GM18870 (cell line): ENCODE results near the gene PGAP1.
"Not testable (repeated sequence)": the region's sequence is repeated elsewhere in the genome, so short reads cannot be mapped to it uniquely, and the experiment has no call there.

Experiments
- ATAC-seq: cut with Tn5 transposase; IDR thresholded peaks from one replicate; pipeline ENCODE4 v1.9.1; 2021; ENCODE audit warnings: moderate library complexity; ENCODE audit not compliant: unreplicated experiment

The PGAP1 gene

DNA sequence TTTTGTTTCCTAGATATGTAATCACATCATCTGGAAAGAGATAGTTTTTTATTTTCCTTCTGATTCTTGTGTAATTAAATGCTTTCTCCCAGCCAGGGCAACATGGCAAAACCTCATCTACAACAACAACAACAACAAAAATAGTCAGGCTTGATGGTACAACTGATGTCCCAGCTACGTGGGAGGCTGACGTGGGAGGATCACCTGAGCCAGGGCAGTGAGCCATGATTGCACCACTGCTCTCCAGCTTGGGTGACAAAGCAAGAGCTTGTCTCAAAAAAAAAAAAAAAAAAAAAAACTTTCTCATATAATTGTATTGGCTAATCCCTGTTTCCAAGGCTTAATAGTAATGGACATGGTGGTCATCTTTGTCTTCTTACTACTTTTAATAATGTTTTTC, 26.4 kb upstream of the PGAP1 start:
- ATAC-seq = no peak

DNA sequence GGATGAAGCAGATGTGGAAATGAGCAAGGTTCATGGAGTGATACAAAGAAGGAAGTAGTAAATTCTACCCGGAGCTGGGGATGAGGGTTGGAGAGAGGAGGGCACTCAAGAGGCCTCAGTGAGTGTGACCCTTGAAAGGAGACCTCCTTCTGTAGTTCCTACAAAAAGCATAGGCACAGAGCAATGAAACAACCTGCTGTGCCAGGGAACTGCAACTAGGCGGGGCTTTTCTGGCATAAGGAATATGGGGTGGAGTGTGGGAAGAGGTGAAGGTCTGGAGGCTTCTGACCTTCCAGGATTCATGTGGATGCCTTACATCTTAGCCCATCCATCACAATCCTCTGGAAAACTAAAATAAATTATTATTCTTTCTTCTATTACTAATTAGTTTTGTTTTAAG, 25.5 kb upstream of the PGAP1 start:
- ATAC-seq = no peak

DNA sequence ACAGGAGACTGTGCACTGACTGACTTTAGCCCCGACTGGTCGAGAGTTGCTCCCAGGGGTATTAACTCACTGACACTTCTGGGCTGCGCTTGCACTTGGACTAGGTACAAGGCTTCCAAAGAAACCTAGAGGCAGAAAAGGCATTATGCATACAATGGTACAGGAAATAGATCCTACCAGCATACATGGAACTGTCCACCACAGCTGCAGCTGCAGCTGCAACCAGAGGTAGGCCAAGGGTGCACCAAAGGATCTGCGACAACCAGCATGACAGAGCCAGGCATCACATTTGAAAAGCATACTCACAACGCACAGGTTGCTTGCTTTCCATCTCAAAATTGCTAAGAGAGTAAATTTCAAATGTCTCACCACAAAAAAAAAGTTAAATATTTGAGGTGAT, 22.6 kb upstream of the PGAP1 start:
- ATAC-seq = no peak

DNA sequence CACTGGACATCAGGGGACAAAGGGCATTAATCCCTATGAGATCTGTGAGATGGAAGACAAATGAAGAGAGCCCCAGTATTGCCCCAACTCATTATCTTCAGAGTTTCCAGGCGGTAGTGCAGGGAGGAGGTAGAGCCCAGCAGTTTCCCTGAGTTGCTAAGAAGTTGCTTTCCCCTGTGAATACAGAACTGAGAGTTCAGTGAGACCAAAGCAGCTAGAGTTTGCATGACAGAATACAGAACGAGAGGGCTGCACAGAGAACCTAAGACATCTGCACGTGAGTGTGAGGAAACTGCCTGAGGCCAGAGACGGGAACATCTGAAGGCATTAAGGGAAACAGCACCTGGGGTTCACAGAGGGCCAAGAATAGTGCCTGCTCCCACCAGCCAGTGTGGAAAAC, 18.1 kb upstream of the PGAP1 start:
- peak; percentile 94 for ATAC-seq

DNA sequence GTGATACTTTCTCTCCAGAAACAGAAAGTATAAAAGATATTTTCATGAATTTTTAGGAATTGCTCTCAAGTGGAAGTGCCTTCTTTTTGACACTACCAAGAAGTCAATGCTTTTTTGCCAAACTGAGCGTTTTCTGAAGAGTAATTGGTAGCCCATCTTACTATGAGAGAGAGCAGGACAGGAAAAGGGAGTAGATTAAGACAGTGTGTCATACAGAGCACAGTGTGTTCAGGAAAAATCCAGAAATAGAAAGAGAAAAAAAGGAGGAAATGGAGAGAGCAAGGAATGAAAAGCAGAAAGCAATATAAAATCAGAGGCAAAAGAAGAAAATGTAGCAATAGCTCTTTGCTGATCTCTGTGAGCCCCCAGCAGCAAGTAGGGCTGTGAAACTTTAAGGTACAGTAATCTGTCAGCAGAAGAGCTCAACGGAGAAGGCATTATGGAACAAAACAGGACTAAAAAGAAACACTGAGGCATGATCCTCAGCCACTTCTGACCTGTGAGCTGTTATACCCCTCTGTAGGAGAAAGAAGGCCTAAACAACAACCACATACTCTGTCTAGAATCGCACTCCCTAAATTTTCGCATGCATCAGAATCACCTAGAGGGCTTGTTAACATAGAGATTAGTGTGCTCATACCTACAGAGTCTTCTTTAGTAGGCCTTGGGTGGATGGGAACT, 15.0 kb upstream of the PGAP1 start:
- no peak for ATAC-seq

DNA sequence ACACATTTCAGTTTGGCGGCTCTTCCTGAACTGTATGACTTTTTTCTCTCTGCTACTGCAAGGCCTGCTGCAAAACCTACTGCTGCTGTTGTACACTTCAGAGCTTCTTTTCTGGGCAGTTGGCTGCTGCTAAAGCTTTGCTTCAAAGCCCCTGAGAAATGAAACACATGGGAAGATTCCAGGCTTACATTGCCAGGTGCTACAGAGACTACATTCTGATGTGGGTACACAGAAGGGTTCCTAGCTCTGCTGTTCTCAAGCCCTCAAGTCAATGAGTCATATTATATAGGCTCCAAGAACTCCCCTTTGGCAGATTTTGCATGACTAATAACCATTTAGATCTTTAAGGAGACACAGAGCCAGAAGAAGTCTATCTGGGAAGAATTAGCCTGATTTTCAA, 12.9 kb upstream of the PGAP1 start:
- no peak for ATAC-seq

DNA sequence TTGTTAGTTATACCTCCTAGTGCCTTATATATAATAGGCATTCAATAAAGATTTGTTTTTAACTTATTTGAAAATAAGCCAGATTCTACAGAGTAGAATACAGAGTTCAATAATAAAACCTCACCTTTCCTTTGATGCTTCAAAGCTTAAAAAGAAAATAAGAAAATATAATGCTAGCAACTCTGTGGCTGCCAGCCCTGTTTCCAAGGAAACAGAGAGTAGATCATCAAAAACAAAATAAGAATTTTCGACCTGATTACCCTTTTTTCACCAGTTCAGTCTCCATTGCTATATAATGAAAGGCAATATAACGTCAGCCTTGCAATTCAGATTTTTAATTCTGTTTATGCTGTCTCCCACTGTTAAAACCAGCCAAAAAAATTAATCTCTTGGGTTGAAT, 8.9 kb upstream of the PGAP1 start:
- ATAC-seq = no peak

DNA sequence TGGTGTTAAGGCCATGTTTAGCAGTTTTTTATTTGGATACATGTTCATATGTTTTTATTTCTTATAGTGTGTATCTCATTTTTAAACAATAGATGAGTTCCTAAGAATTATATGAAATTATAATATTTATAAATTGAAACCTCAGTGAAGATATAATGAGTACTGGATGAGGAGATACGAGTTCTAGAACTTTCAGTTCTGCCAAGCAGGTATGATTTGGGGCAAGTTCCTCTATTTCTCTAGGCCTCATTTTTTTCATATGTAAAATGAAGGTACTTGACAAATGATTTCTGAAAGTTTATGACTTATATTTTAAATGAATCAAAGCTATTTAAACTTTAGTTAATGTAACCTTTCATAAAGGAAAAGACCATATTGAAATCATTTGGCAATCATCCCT, 8.2 kb upstream of the PGAP1 start:
- ATAC-seq = no peak

DNA sequence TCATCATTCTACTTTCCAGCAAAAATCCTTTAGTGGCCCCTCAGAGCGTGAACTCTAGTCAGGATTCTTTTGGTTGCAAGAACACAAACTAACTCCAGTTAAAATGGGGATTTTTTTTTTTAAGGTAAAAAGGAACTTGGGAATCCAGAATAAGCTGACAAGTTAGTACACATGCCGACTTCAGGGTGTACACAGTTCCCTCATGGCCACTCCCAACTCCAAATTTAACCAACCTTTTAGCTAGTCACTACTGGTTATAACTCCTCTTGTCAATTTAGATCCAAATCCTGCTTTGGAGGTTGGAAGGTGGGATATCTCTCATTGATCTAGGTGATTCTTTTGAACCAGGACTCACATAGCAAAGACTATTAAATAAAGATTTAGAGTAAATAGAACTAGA, 5.0 kb upstream of the PGAP1 start:
- no peak for ATAC-seq

DNA sequence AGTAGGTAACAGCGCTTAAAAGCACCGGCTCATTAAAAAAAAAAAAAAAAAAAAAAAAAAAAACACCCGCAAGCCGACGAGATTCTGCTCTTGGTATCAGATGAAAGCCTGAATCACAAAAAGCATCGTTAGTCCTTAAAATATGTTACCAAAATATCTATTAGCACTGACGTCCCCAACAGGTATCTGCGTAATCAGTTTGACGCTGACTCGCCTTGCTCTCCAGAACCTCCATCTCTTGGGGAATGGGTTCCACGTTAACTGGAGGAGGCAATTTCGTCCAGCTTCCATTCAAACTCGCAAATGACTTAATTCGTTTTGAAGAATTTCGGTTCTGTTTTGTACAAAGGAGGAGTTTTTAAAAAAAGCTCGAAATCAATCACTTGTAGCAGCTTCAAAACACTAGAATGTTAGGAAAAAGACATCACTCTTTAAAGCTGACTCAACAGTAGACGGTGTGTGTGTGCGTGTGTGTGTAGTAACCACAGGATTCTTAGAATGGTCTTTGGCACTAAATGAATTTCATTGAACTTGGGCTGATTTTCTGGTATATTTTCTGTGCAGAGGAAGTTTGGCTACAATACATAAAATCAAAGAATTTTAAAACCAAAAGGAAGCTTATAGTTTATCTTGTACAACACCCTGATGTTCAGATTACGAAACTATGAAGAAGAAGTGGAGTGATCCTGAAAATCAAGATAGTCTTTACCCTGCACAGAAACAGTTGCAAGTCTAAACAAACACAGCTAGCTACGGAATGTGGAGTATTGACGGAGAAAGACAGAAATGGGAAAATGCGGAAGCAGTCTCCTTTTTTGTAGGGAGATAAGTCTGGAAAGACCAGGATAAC, 1.1 kb upstream of the PGAP1 start:
- no peak for ATAC-seq

DNA sequence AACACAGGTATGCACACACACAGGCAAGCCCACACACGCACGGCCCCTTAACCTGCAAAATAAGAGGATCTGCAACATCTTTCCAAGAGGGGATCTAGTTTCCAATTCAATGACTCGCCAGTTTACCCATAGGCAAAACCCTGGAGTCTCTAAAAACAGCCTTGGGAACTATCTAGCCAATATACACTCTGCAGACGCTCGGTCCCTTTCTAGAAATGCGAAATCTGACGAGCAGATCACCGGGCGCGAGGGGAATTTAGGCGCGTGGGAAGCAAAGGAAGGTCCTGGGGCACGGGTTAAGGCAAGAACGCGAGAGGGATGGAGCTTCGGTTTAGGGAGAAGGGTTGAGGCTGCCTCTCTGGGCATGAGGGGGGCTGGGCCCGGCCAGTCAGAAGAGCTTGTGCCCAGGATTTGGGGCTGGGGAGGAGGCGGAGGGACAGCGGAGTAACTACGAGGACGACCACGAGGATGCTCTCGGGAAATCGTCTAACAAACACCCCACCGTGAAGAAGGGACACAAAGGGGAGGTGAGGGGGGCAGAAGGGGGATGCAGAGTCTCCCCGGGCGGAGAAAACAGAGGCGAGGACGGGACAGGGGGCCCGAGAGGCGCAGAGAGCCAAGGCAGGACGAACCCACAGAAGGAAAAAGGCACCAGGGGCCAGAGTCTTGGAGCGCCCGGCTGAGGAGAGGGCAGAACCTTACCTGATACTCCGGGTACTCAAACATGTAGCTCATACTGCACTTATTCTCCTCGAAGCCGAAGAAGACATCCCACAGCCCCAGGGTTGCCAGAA, 542 bp downstream of the PGAP1 start:
- ATAC-seq = peak; percentile 37

DNA sequence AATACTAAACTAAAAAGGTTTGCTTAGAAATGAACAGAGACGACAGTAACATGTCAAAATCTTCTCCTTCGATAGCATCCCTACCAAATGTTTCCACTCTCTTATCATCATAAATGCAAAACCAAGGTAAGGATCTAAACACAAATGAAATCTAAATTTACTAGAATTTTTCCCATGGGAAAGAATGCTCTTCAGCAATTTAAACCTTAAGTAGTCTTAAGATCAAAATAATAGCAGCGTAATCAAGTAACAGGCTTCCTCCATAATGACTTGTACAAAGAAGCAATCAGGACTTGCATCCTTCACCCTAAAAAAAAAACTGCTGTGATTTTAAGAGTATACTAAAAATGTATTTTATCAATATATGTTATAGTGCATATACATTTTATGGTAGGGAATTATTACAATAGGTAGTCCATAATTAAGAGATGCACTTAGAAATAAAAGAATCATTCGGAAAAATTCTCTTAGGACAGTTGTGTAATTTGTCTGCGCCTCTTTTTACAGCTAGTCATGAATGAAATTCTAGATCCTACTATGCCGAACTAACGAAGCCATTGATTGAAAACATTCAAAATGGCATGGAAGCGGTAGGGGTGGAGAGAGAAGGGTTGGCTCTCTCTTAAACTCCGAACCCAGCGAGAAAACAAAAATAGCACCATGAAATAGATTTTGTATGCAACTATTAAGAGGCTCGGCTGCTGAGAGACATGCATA, 1.3 kb downstream of the PGAP1 start:
- ATAC-seq = no peak

DNA sequence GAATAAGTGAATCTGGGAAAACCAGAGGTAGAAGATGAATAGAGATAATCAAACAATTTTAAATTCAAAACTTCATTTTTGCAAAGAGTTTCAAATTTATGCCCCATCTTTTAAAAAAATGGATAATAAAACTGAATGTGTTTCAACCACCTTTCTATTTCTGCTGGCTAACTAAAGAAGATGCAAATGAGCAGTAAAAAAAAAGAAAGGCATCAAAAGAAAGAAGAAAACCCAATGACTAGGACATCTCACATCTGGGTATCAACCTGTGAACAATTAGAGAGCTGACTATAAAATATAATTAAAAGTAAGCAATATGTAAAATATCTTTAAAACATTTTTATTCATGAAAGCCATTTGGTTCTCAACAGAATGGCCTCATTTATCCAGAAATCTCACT, 2.5 kb downstream of the PGAP1 start:
- no peak for ATAC-seq

DNA sequence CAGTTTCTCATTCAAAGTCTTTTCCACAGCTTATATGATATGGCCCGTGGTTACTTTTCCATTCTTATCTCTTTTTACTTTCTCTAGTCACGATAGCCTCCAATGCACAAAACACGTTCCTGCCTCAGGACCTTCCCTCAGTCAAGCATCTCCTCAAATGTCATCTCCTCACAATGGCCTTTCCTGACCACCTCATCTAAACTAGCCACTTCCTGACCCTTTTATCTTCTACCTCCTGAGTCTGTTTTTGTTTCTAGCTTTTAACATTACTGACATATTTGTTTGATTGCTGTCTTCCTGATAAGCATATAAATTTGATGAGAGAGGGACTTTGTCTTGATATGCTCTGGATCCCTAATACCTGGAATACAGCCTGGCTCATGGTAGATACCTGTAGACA, 7.6 kb downstream of the PGAP1 start:
- no peak for ATAC-seq

DNA sequence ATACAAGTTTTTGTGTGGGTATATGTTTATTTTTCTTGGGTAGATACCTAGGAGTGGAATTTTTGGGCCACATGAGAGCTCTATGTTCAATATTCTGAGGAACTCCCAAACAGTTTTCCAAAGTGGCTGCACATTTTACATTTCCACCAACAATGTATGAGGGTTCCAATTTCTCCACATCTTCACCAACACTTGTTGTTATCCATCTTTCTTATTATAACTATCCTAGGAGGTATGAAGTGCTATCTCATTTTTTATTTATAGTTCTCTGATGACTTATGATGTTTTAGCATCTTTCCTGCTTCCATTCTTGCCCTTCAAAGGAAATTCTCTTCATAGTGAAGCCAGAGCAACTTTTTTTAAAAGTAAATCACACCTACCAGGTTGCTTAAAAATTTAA, 8.7 kb downstream of the PGAP1 start:
- ATAC-seq = no peak

DNA sequence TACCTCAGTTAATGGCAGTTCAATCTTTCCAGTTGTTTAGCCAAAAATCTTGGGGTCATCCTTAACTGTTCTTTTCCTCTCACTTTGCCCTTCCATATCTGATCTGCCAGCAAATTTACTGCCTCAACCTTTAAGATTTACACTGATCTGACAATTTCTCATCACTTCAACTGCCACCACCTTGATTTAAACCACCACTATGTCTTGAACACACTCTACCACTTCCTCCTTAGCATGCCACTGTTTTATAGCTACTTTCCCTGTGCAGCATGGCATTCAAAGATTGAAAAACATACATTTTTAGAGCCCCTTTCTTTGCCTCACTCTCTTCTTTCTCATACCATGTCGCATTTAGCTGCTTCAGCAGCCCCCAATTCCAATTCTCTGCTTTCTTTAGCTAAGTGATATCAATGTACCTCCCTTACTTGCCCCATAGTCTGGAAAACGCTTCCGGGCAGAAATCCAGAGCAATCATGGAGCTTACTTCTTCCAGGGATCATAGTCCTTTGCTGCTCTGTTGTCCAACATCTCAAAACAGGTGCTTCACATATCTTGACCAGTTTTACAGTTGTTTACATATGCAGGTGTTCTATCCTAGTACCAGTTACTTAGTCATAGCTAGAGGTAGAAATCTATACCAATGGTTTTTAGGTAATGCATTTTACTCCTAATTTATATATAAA, 10.9 kb downstream of the PGAP1 start:
- no peak for ATAC-seq

DNA sequence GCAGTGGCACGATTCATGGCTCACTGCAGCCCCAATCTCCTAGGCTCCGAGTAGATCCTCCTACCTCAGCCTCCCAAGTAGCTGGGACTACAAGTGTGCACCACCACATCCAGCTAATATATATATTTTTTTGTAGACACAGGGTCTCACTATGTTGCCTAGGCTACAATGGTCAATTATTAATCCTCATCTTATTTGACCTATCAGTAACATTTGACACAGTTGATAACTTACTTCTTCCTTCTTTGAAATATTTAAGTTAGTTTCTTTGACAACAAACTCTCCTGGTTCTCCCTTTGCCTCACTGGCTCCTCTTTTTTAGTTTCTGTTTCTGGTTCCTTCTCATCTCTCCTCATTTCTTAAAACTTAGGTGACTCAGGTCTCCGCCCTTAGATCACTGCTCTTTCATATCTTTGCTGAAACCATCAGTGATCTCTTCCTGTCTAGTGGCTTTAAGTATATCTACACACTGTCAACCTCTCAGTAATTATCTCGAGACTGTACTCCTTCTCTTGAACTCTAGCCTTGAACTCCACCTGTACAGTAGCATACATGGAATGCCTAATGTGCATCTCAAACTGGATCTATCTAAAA, 11.5 kb downstream of the PGAP1 start:
- ATAC-seq = peak; percentile 73

DNA sequence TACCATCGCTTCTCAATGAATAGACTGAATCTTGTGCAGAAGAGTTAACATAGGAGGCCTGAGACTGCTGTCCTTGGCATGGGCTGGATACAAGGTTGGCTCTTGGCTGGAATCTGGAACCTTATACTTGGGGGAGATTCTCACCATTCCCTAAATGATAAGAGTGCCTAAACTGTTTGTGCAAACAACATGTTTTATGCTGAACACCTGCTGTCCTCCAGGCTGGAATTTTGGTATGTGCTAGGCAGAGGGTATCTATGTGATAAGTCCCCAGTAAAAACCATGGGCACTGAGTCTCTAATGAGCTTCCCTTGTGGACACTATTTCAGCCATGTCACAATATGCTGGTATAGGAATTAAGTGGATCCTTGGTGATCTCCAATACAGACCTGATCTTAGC, 12.8 kb downstream of the PGAP1 start:
- no peak for ATAC-seq

DNA sequence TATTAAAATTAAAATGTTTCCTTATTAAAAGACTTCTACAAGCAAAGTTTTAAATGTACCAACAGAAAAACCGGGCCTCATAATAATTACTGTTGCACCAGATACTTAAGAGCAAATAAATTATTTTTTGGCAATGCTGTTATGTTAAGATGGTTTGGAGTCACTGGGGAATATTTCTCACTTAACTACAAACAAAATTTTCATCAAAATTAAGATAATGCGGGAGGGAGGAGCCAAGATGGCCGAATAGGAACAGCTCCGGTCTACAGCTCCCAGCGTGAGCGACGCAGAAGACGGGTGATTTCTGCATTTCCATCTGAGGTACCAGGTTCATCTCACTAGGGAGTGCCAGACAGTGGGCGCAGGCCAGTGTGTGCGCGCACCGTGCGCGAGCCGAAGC, 21.1 kb downstream of the PGAP1 start:
- ATAC-seq = not testable (repeated sequence)

DNA sequence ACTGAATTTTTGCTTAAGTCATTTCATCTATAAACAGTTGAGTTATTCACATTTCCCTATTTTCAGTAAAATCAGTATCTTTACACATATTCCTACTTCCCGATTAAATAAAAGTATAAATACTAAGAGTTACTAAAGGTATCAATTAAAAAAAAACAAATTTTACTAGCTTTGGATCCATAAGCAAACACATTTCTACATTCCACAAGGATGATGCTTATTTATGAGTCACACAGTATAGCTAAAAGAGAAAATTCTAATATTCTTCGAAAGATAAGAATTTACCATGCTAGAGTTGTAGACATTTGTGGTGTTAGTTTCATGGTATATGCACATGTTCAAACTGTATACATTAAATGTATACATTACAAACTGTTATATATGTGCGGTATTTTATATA, 23.7 kb downstream of the PGAP1 start:
- ATAC-seq = no peak
